H9 (cell line): ENCODE results near the gene GID8. TPM values are rescaled to one million over a fixed set of nuclear protein-coding genes. Genes with fewer than 3 reads are reported as not detected.

ENCODE experiments used
- DNase-seq: peaks from one replicate; pipeline ENCODE4 v3.0.0-alpha.2; 2017
- H2AFZ ChIP-seq: one replicate; pipeline ENCODE4 v1.6.1; 2013; ENCODE audit warnings: mild to moderate bottlenecking, low read length, control low read depth, moderate library complexity
- H2AK5ac ChIP-seq: 2 replicates; pipeline ENCODE4 v1.6.1; 2013; ENCODE audit warnings: low read length, control low read depth, mixed read lengths; ENCODE audit not compliant: insufficient read length
- H2BK120ac ChIP-seq: one replicate; pipeline ENCODE4 v1.6.1; 2013; ENCODE audit warnings: low read depth, mild to moderate bottlenecking, low read length, control low read depth, inconsistent platforms; ENCODE audit not compliant: poor library complexity, severe bottlenecking
- H2BK12ac ChIP-seq: 2 replicates; pipeline ENCODE4 v1.6.1; 2013; ENCODE audit warnings: low read length, control low read depth, mixed read lengths, low read depth; ENCODE audit not compliant: insufficient read length
- H2BK15ac ChIP-seq: 2 replicates; pipeline ENCODE4 v1.6.1; 2013; ENCODE audit warnings: low read depth, low read length, control low read depth
- H2BK20ac ChIP-seq: one replicate; pipeline ENCODE4 v1.6.1; 2013; ENCODE audit warnings: low read depth, mild to moderate bottlenecking, low read length, control low read depth, inconsistent platforms; ENCODE audit not compliant: poor library complexity, severe bottlenecking
- H2BK5ac ChIP-seq: 2 replicates; pipeline ENCODE4 v1.6.1; 2013; ENCODE audit warnings: low read length, control low read depth, mixed read lengths; ENCODE audit not compliant: insufficient read length
- H3K14ac ChIP-seq: 2 replicates; pipeline ENCODE4 v1.6.1; 2013; ENCODE audit warnings: low read length, control low read depth; ENCODE audit not compliant: insufficient read depth
- H3K18ac ChIP-seq: 2 replicates; pipeline ENCODE4 v1.6.1; 2013; ENCODE audit warnings: low read depth, mild to moderate bottlenecking, mixed read lengths, low read length, control low read depth; ENCODE audit not compliant: insufficient read length
- H3K23ac ChIP-seq: 2 replicates; pipeline ENCODE4 v1.6.1; 2013; ENCODE audit warnings: low read length, control low read depth, mixed read lengths, low read depth; ENCODE audit not compliant: insufficient read length
- H3K23me2 ChIP-seq: 2 replicates; pipeline ENCODE4 v1.6.1; 2013; ENCODE audit warnings: low read depth, mild to moderate bottlenecking, mixed read lengths, low read length, control low read depth; ENCODE audit not compliant: insufficient read length, poor library complexity, severe bottlenecking
- H3K27ac ChIP-seq: 2 replicates; pipeline ENCODE4 v1.5.1; 2013; ENCODE audit warnings: low read length, control low read depth, mixed read lengths, low read depth; ENCODE audit not compliant: insufficient read length
- H3K27me3 ChIP-seq: 2 replicates; pipeline ENCODE4 v1.6.1; 2013; ENCODE audit warnings: low read length, control low read depth, inconsistent platforms; ENCODE audit not compliant: insufficient read depth
- H3K4ac ChIP-seq: 2 replicates; pipeline ENCODE4 v1.6.1; 2013; ENCODE audit warnings: low read depth, mild to moderate bottlenecking, control low read depth, inconsistent platforms, low read length, moderate library complexity
- H3K4me1 ChIP-seq: 2 replicates; pipeline ENCODE4 v1.6.1; 2013; ENCODE audit warnings: low read length, control low read depth, inconsistent platforms; ENCODE audit not compliant: insufficient read depth
- H3K4me2 ChIP-seq: 2 replicates; pipeline ENCODE4 v1.6.1; 2013; ENCODE audit warnings: low read length, control low read depth, mixed read lengths; ENCODE audit not compliant: insufficient read length, insufficient read depth
- H3K56ac ChIP-seq: 2 replicates; pipeline ENCODE4 v1.6.1; 2013; ENCODE audit warnings: low read depth, mild to moderate bottlenecking, mixed read lengths, low read length, control low read depth; ENCODE audit not compliant: insufficient read length
- H3K79me1 ChIP-seq: 2 replicates; pipeline ENCODE4 v1.6.1; 2013; ENCODE audit warnings: low read depth, mild to moderate bottlenecking, moderate library complexity, low read length, control low read depth, inconsistent platforms; ENCODE audit not compliant: insufficient read depth, poor library complexity, severe bottlenecking
- H3K79me2 ChIP-seq: 2 replicates; pipeline ENCODE4 v1.6.1; 2013; ENCODE audit warnings: low read length, control low read depth, inconsistent platforms; ENCODE audit not compliant: insufficient read depth
- H3K9ac ChIP-seq: 2 replicates; pipeline ENCODE4 v1.6.1; 2013; ENCODE audit warnings: low read length, control low read depth, mixed read lengths; ENCODE audit not compliant: insufficient read length; ENCODE audit errors: extremely low read depth
- H3K9me3 ChIP-seq: one replicate; pipeline ENCODE4 v1.6.1; 2013; ENCODE audit warnings: low read depth, low read length, inconsistent platforms; ENCODE audit not compliant: control insufficient read depth
- H3T11ph ChIP-seq: one replicate; pipeline ENCODE4 v1.6.1; 2013; ENCODE audit warnings: mild to moderate bottlenecking, low read length, control low read depth, inconsistent platforms
- H4K20me1 ChIP-seq: one replicate; pipeline ENCODE4 v1.6.1; 2013; ENCODE audit not compliant: control insufficient read depth, insufficient read length, insufficient read depth
- H4K5ac ChIP-seq: 2 replicates; pipeline ENCODE4 v1.6.1; 2013; ENCODE audit warnings: low read depth, mild to moderate bottlenecking, mixed read lengths, low read length, control low read depth; ENCODE audit not compliant: insufficient read length
- H4K8ac ChIP-seq: replicated peaks from 2 replicates; pipeline ENCODE4 v1.6.1; 2013; ENCODE audit warnings: low read length, control low read depth, mixed read lengths, low read depth; ENCODE audit not compliant: insufficient read length
- H4K91ac ChIP-seq: 2 replicates; pipeline ENCODE4 v1.6.1; 2013; ENCODE audit warnings: low read depth, mild to moderate bottlenecking, moderate library complexity, mixed read lengths, low read length, control low read depth; ENCODE audit not compliant: insufficient read length
- H3K27ac Mint-ChIP-seq, 3 experiments: 2 replicates in 2 of 3; 3 replicates in 1 of 3; pipeline ENCODE4 v1.8.0; 2020 to 2021; ENCODE audit warnings: mixed read lengths in 3 of 3, mild to moderate bottlenecking in 1 of 3, moderate library complexity in 1 of 3
- H3K27me3 Mint-ChIP-seq: 2 replicates; pipeline ENCODE4 v1.8.0; 2021; ENCODE audit warnings: low read depth, mild to moderate bottlenecking, moderate library complexity, mixed read lengths
- H3K36me3 Mint-ChIP-seq, 3 experiments: 2 replicates in 2 of 3; 3 replicates in 1 of 3; pipeline ENCODE4 v1.8.0; 2020 to 2021; ENCODE audit warnings: low read depth in 3 of 3, mixed read lengths in 3 of 3; ENCODE audit not compliant: insufficient read depth in 1 of 3
- H3K4me1 Mint-ChIP-seq, 2 experiments: 2 replicates each; pipeline ENCODE4 v1.8.0; 2020; ENCODE audit warnings: mixed read lengths in 2 of 2
- H3K4me3 Mint-ChIP-seq, 2 experiments: 2 replicates in 1 of 2; 3 replicates in 1 of 2; pipeline ENCODE4 v1.8.0; 2020 to 2021; ENCODE audit warnings: mild to moderate bottlenecking in 2 of 2, mixed read lengths in 2 of 2, moderate library complexity in 1 of 2
- H3K9me3 Mint-ChIP-seq, 2 experiments: 2 replicates in 1 of 2; 3 replicates in 1 of 2; pipeline ENCODE4 v1.8.0; 2020; ENCODE audit warnings: mild to moderate bottlenecking in 2 of 2, mixed read lengths in 2 of 2, moderate library complexity in 1 of 2
- CTCF ChIP-seq: fragments of 200-600 bp; sonication (generic); conservative IDR thresholded peaks from 3 replicates; pipeline ENCODE4 v1.8.0; 2021; ENCODE audit warnings: antibody characterized with exemption, mild to moderate bottlenecking
- WGBS: extraction: QIAGEN DNeasy Blood & Tissue Kit; methylation state at CpG from one replicate; pipeline ENCODE4 v1.1.7; 2013; ENCODE audit warnings: missing lambda C conversion rate, low lambda C conversion rate, mixed read lengths; ENCODE audit not compliant: insufficient read length; ENCODE audit errors: extremely low coverage; 5-methylcytosine and 5-hydroxymethylcytosine counted together
- total RNA-seq: library from RNA; stranded (reverse); gene quantifications from 2 replicates; pipeline ENCODE4 v1.2.1, GENCODE V29; 2021

The GID8 gene
- total RNA-seq, 1 experiment from 2014 or later, result 60.9 TPM

DNA sequence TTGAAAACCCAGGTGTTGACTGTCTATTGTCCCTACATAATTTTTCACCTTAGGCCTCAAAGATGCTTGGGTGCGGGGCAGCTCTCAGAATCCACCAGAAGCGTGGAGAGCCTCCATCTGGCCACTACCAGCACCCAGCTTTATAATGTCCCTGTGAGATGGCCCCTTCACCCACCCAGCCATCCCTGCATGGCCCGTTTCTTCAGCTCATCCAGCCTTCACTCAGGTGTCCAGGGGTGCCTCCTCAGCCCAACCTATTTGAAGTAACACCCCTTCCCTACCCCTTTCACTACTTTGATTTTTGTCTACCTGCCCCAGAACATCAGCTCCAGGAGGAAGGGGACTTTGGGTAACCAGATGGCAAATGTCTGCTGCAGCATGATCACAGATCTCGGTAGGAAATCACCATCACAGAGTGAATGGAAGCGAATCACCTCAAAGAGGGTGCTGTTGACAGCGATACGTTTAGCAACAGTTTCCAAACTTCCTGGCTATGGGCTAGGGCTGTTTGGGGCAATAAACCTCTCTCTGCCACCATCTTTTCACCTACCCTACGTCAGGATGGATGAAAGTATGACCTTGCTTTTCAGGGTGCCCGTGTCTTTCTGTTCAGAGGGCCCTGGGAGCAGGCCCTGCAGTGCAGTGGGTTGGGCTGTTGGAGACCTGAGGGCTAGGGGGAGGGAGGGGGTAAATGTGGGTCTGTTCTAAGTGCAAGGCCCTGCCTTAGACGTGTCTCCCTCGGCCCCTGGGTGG lies 13.4 kb downstream of the GID8 start:
- Histone ChIP-seq H2AK5ac (no peak overlapping the region), H2BK20ac (no peak overlapping the region), H3K79me2 (no peaks in the 10 kb centered on the region; the same call in 1 of the 2 replicates), H3K4ac (no peak overlapping the region), H4K8ac (no peak overlapping the region), H3K9me3 (no peaks in the 10 kb centered on the region), H3K4me1 (peaks cover 3% of the 10 kb centered on the region), H3K23ac (no peak overlapping the region), H3K4me2 (no peak overlapping the region), H3K56ac (no peak overlapping the region), H3K27me3 (no peaks in the 10 kb centered on the region), H2AFZ (no peak overlapping the region), H3K9ac (no peak overlapping the region), H4K91ac (no peak overlapping the region), H3K27ac (no peak overlapping the region), H3K79me1 (no peaks in the 10 kb centered on the region), H4K5ac (no peak overlapping the region), H2BK5ac (no peak overlapping the region), H3K23me2 (peaks cover 10% of the 10 kb centered on the region), H3K18ac (no peak overlapping the region), H4K20me1 (no peaks in the 10 kb centered on the region), H2BK12ac (no peak overlapping the region), H3K14ac (no peak overlapping the region), H2BK120ac (no peak overlapping the region), H2BK15ac (no peak overlapping the region), H3T11ph (no peak overlapping the region)
- no peak overlapping the region; a peak in 1 of 7 replicates for H3K27ac Mint-ChIP-seq
- TF ChIP-seq CTCF, result no peak
- peak overlapping the region in 1 of 2 experiments; percentile 33; a peak in 3 of 5 replicates for H3K4me3 Mint-ChIP-seq
- H3K36me3 Mint-ChIP-seq, result peaks cover 17 to 45% (median 38%) of the 10 kb centered on the region in 3 experiments; a peak in 6 of 7 replicates
- peaks cover 14 to 26% of the 10 kb centered on the region in 2 experiments for H3K4me1 Mint-ChIP-seq
- H3K27me3 Mint-ChIP-seq, result no peaks in the 10 kb centered on the region; the same call in 1 of the 2 replicates
- DNase-seq, result no peak
- WGBS, result no CpG with 5 or more reads among the region's 11 CpGs
- H3K9me3 Mint-ChIP-seq, result no peaks in the 10 kb centered on the region
